ENCODE data around the gene ARF3.
"Not testable (repeated sequence)": the region's sequence is repeated elsewhere in the genome, so short reads cannot be mapped to it uniquely, and the experiment has no call there.

Gene ARF3

GRCh38 chr12:48924617-48925303 lies 32.5 kb downstream of the ARF3 start:
- DNase-seq = no peak

- no peak for DNase-seq
These were observed 34.2 kb downstream of the ARF3 start for GRCh38 chr12:48923117-48923516.

GRCh38 chr12:48917857-48918537 lies 39.3 kb downstream of the ARF3 start:
- no peak for DNase-seq

- no peak for DNase-seq
These were observed 47.1 kb downstream of the ARF3 start for GRCh38 chr12:48910196-48910595.

- DNase-seq = not testable (repeated sequence)
These were observed 47.6 kb downstream of the ARF3 start for GRCh38 chr12:48909698-48910097.

- no peak for DNase-seq
These were observed 50.0 kb downstream of the ARF3 start for GRCh38 chr12:48907245-48907644.

- DNase-seq = no peak
These were observed 53.3 kb downstream of the ARF3 start for GRCh38 chr12:48903982-48904411.

- DNase-seq = no peak
These were observed 53.8 kb downstream of the ARF3 start for GRCh38 chr12:48903363-48903981.

- DNase-seq = no peak
These were observed 56.0 kb downstream of the ARF3 start for GRCh38 chr12:48901278-48901677.

GRCh38 chr12:48899651-48900050 lies 57.6 kb downstream of the ARF3 start:
- no peak for DNase-seq

- no peak for DNase-seq
These were observed 63.0 kb downstream of the ARF3 start for GRCh38 chr12:48894271-48894670.

GRCh38 chr12:48890657-48891418 lies 66.4 kb downstream of the ARF3 start:
- DNase-seq = peak; percentile 9

GRCh38 chr12:48889679-48890078 lies 67.6 kb downstream of the ARF3 start:
- DNase-seq = no peak

All from NCI-H2081 treated with DMSO at 0.1 percent for 48 hours (cell line).